ENCODE results near the gene TNIK. TPM values are rescaled to one million over a fixed set of nuclear protein-coding genes. Genes with fewer than 3 reads are reported as not detected.

TNIK gene
- total RNA-seq, 1 donor from 2014 or later, result 38.1 TPM

- Mint-ChIP-seq H3K27me3 (peaks cover 6% of the 10 kb centered on the region), H3K9me3 (peaks cover 6% of the 10 kb centered on the region), H3K27ac (no peak overlapping the region), H3K4me1 (ENCODE audit: unreplicated experiment) (peaks cover 3% of the 10 kb centered on the region), H3K4me3 (no peak overlapping the region), H3K36me3 (peaks cover 14% of the 10 kb centered on the region)
- no peak for TF ChIP-seq CTCF (conservative IDR thresholded peaks at IDR 0.05)
- DNase-seq (ENCODE audit: extremely low spot score, unreplicated experiment), result no peak
Measured at GRCh38 chr3:171149526-171150116, 310.6 kb downstream of the TNIK start.

GRCh38 chr3:171145798-171146197 lies 314.4 kb downstream of the TNIK start:
- Mint-ChIP-seq H3K4me1 (ENCODE audit: unreplicated experiment) (peaks cover 3% of the 10 kb centered on the region), H3K4me3 (no peak overlapping the region), H3K9me3 (no peaks in the 10 kb centered on the region), H3K27ac (no peak overlapping the region), H3K36me3 (peaks cover 7% of the 10 kb centered on the region), H3K27me3 (peaks cover 3% of the 10 kb centered on the region)
- no peak for DNase-seq (ENCODE audit: extremely low spot score, unreplicated experiment)
- TF ChIP-seq CTCF (conservative IDR thresholded peaks at IDR 0.05), result no peak

GRCh38 chr3:171142985-171143384 lies 317.2 kb downstream of the TNIK start:
- no peak for DNase-seq (ENCODE audit: extremely low spot score, unreplicated experiment)
- no peak for TF ChIP-seq CTCF (conservative IDR thresholded peaks at IDR 0.05)
- Mint-ChIP-seq H3K27ac (no peak overlapping the region), H3K9me3 (no peaks in the 10 kb centered on the region), H3K27me3 (peaks cover 3% of the 10 kb centered on the region), H3K4me1 (ENCODE audit: unreplicated experiment) (no peaks in the 10 kb centered on the region), H3K4me3 (no peak overlapping the region), H3K36me3 (peaks cover 9% of the 10 kb centered on the region)

DNA sequence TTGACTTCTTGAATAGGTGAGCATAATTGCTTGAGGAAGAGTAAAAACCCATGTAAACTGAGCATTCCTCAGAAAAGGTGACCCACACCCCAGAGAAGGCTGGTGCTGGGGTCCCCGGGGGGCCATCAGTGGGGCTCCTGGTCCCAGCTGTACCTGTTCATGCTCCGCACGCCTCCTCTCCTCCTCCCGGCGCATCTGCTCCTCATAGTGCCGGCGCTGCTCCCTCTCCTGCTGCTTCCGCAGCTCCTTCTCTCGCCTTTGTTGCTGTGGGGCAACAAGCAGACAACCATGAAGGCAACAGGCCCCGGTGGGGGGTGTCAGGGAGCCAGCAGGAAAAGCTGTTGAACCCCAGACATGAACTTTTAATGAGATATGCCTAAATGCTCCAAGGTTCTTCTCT lies 320.0 kb downstream of the TNIK start:
- Mint-ChIP-seq H3K4me3 (no peak overlapping the region), H3K27me3 (peaks cover 3% of the 10 kb centered on the region), H3K36me3 (peaks cover 7% of the 10 kb centered on the region), H3K4me1 (ENCODE audit: unreplicated experiment) (no peaks in the 10 kb centered on the region), H3K27ac (no peak overlapping the region), H3K9me3 (no peaks in the 10 kb centered on the region)
- no peak for TF ChIP-seq CTCF (conservative IDR thresholded peaks at IDR 0.05)
- no peak for DNase-seq (ENCODE audit: extremely low spot score, unreplicated experiment)

DNA sequence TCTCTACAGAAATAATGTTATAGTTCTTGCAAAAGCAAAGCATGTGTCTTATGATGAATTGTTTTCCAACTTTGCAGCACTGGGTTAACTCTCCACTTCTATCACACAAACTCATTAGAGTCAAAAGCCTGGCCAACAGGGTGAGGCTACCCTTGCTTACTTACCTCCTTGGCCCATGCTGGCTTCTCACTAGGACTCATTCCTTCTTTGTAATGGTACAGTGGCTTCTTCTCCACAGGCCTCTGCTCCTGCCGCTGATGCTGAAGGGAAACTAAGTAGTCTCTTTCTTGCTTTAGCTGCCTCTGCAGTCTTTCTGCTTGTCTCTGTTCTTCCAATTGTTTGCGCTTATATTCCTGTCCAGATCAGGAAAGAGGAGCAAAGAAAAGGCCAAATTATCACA lies 322.2 kb downstream of the TNIK start:
- H3K36me3 Mint-ChIP-seq, result peaks cover 7% of the 10 kb centered on the region
- no peak overlapping the region for H3K27ac Mint-ChIP-seq
- TF ChIP-seq CTCF (conservative IDR thresholded peaks at IDR 0.05), result no peak
- H3K4me1 Mint-ChIP-seq (ENCODE audit: unreplicated experiment), result no peaks in the 10 kb centered on the region
- no peak for DNase-seq (ENCODE audit: extremely low spot score, unreplicated experiment)
- H3K9me3 Mint-ChIP-seq, result no peaks in the 10 kb centered on the region
- H3K4me3 Mint-ChIP-seq, result no peak overlapping the region
- H3K27me3 Mint-ChIP-seq, result peaks cover 3% of the 10 kb centered on the region

- no peaks in the 10 kb centered on the region for H3K27me3 Mint-ChIP-seq
- TF ChIP-seq CTCF (conservative IDR thresholded peaks at IDR 0.05), result no peak
- H3K4me3 Mint-ChIP-seq, result no peak overlapping the region
- DNase-seq (ENCODE audit: extremely low spot score, unreplicated experiment), result no peak
- H3K4me1 Mint-ChIP-seq (ENCODE audit: unreplicated experiment), result peaks cover 3% of the 10 kb centered on the region
- no peak overlapping the region for H3K27ac Mint-ChIP-seq
- no peaks in the 10 kb centered on the region for H3K9me3 Mint-ChIP-seq
- H3K36me3 Mint-ChIP-seq, result peaks cover 4% of the 10 kb centered on the region
Measured at GRCh38 chr3:171135549-171135948, 324.7 kb downstream of the TNIK start.
